ENCODE results near the gene QSOX1. TPM values are rescaled to one million over a fixed set of nuclear protein-coding genes. Genes with fewer than 3 reads are reported as not detected.

The QSOX1 gene
- total RNA-seq, 4 donors from 2014 or later: 65.9 to 124 (median 93.7) TPM

- ATAC-seq (no peak), DNase-seq (no peak)
- in situ Hi-C loops (cut with MboI; ENCODE audit: low sequenced_read_pairs in 4 of 4) (no loop called here), intact Hi-C loops (cut with DNase I; ENCODE audit: low total_unique reads) (no loop called here)
- no peak overlapping the region for H3K27ac ChIP-seq
- H3K9me3 ChIP-seq: no peaks in the 10 kb centered on the region
- H3K4me3 ChIP-seq: no peak overlapping the region
- no peaks in the 10 kb centered on the region for H3K4me1 ChIP-seq
- TF ChIP-seq CTCF (IDR thresholded peaks at IDR 0.05 in 4 of 5, conservative IDR thresholded peaks at IDR 0.05 in 1 of 5) (no peak), POLR2A (IDR thresholded peaks at IDR 0.05) (no peak)
- no peaks in the 10 kb centered on the region for H3K36me3 ChIP-seq
- no peaks in the 10 kb centered on the region for H3K27me3 ChIP-seq
These were observed 9.9 kb upstream of the QSOX1 start for GRCh38 chr1:180144659-180145357.

- ATAC-seq (no peak), DNase-seq (no peak)
- Histone ChIP-seq H3K36me3 (no peaks in the 10 kb centered on the region), H3K27me3 (no peaks in the 10 kb centered on the region), H3K9me3 (no peaks in the 10 kb centered on the region), H3K4me3 (no peak overlapping the region), H3K27ac (no peak overlapping the region), H3K4me1 (no peaks in the 10 kb centered on the region)
- in situ Hi-C loops (cut with MboI; ENCODE audit: low sequenced_read_pairs in 4 of 4): no loop called here
- TF ChIP-seq POLR2A (IDR thresholded peaks at IDR 0.05): no peak
- TF ChIP-seq CTCF (IDR thresholded peaks at IDR 0.05 in 4 of 5, conservative IDR thresholded peaks at IDR 0.05 in 1 of 5): no peak
- intact Hi-C loops (cut with DNase I; ENCODE audit: low total_unique reads): no loop called here
These were observed 9.2 kb upstream of the QSOX1 start for GRCh38 chr1:180145446-180145845.

GRCh38 chr1:180150982-180151381, 3.7 kb upstream of the QSOX1 start:
- TF ChIP-seq POLR2A (IDR thresholded peaks at IDR 0.05): no peak
- no peak for TF ChIP-seq CTCF (IDR thresholded peaks at IDR 0.05 in 4 of 5, conservative IDR thresholded peaks at IDR 0.05 in 1 of 5)
- Histone ChIP-seq H3K4me3 (no peak overlapping the region), H3K27me3 (no peaks in the 10 kb centered on the region), H3K36me3 (no peaks in the 10 kb centered on the region), H3K4me1 (peaks cover 11 to 14% of the 10 kb centered on the region in 2 donors), H3K27ac (no peak overlapping the region), H3K9me3 (no peaks in the 10 kb centered on the region)
- in situ Hi-C loops (cut with MboI; ENCODE audit: low sequenced_read_pairs in 4 of 4) (loop anchor here in 1 of 4 donors (25.0 kb wide), 1 partner anchor 264 kb away; the partner anchor contains the start of genes TOR1AIP1 and TOR1AIP2), intact Hi-C loops (cut with DNase I; ENCODE audit: low total_unique reads) (no loop called here)
- DNase-seq: no peak
- ATAC-seq: no peak

GRCh38 chr1:180151508-180151907, 3.2 kb upstream of the QSOX1 start:
- H3K27me3 ChIP-seq: no peaks in the 10 kb centered on the region
- ATAC-seq (no peak), DNase-seq (no peak)
- no peaks in the 10 kb centered on the region for H3K9me3 ChIP-seq
- intact Hi-C loops (cut with DNase I; ENCODE audit: low total_unique reads): no loop called here
- no peak overlapping the region for H3K27ac ChIP-seq
- peaks cover 16 to 19% of the 10 kb centered on the region in 2 donors for H3K4me1 ChIP-seq
- in situ Hi-C loops (cut with MboI; ENCODE audit: low sequenced_read_pairs in 4 of 4): loop anchor here in 1 of 4 donors (25.0 kb wide), 1 partner anchor 264 kb away; the partner anchor contains the start of genes TOR1AIP1 and TOR1AIP2
- H3K4me3 ChIP-seq: no peak overlapping the region
- TF ChIP-seq POLR2A (IDR thresholded peaks at IDR 0.05) (no peak), CTCF (IDR thresholded peaks at IDR 0.05 in 4 of 5, conservative IDR thresholded peaks at IDR 0.05 in 1 of 5) (no peak)
- no peaks in the 10 kb centered on the region for H3K36me3 ChIP-seq
